ENCODE data around the gene PWWP2B.
A peak's percentile ranks its signal among the peaks of the same experiment; 100 is the strongest.

Gene PWWP2B

GRCh38 chr10:132414402-132415016 lies 17.5 kb downstream of the PWWP2B start:
- TF ChIP-seq PAX5 (IDR thresholded peaks at IDR 0.05; ENCODE audit: insufficient read depth, low read length, severe bottlenecking) (no peak), SPI1 (IDR thresholded peaks at IDR 0.05; ENCODE audit: low read depth, low read length) (no peak), POU2F2 (IDR thresholded peaks at IDR 0.05; ENCODE audit: low read depth, low read length) (no peak), POLR2AphosphoS5 (IDR thresholded peaks at IDR 0.05; ENCODE audit: low read depth, low read length) (no peak), TAF1 (IDR thresholded peaks at IDR 0.05; ENCODE audit: low read depth, low read length) (no peak), POLR2A (IDR thresholded peaks at IDR 0.05; ENCODE audit: low read depth, low read length) (no peak)
- DNase-seq (ENCODE audit: insufficient read length, low spot score), result no peak
- no peak for FAIRE-seq

- TF ChIP-seq POU2F2 (IDR thresholded peaks at IDR 0.05; ENCODE audit: low read depth, low read length), result 0 out of 2 replicates have a peak, but pooled peaks have one; percentile 37
- no peak for TF ChIP-seq POLR2AphosphoS5 (IDR thresholded peaks at IDR 0.05; ENCODE audit: low read depth, low read length)
- no peak for TF ChIP-seq POLR2A (IDR thresholded peaks at IDR 0.05; ENCODE audit: low read depth, low read length)
- no peak for TF ChIP-seq SPI1 (IDR thresholded peaks at IDR 0.05; ENCODE audit: low read depth, low read length)
- no peak for TF ChIP-seq PAX5 (IDR thresholded peaks at IDR 0.05; ENCODE audit: insufficient read depth, low read length, severe bottlenecking)
- no peak for TF ChIP-seq TAF1 (IDR thresholded peaks at IDR 0.05; ENCODE audit: low read depth, low read length)
- FAIRE-seq (peak; percentile 64), DNase-seq (ENCODE audit: insufficient read length, low spot score) (no peak)
Observed at GRCh38 chr10:132415255-132415654, 18.3 kb downstream of the PWWP2B start.

- DNase-seq (ENCODE audit: insufficient read length, low spot score) (no peak), FAIRE-seq (no peak)
- no peak for TF ChIP-seq POLR2A (IDR thresholded peaks at IDR 0.05; ENCODE audit: low read depth, low read length)
- TF ChIP-seq PAX5 (IDR thresholded peaks at IDR 0.05; ENCODE audit: insufficient read depth, low read length, severe bottlenecking), result no peak
- TF ChIP-seq POU2F2 (IDR thresholded peaks at IDR 0.05; ENCODE audit: low read depth, low read length), result no peak
- no peak for TF ChIP-seq SPI1 (IDR thresholded peaks at IDR 0.05; ENCODE audit: low read depth, low read length)
- no peak for TF ChIP-seq POLR2AphosphoS5 (IDR thresholded peaks at IDR 0.05; ENCODE audit: low read depth, low read length)
- no peak for TF ChIP-seq TAF1 (IDR thresholded peaks at IDR 0.05; ENCODE audit: low read depth, low read length)
Observed at GRCh38 chr10:132415956-132416355, 19.0 kb downstream of the PWWP2B start.

GRCh38 chr10:132416566-132417256 lies 19.7 kb downstream of the PWWP2B start:
- FAIRE-seq, result no peak
- DNase-seq (ENCODE audit: insufficient read length, low spot score), result no peak
- TF ChIP-seq PAX5 (IDR thresholded peaks at IDR 0.05; ENCODE audit: insufficient read depth, low read length, severe bottlenecking) (no peak), TAF1 (IDR thresholded peaks at IDR 0.05; ENCODE audit: low read depth, low read length) (no peak), POLR2A (IDR thresholded peaks at IDR 0.05; ENCODE audit: low read depth, low read length) (no peak), SPI1 (IDR thresholded peaks at IDR 0.05; ENCODE audit: low read depth, low read length) (no peak), POU2F2 (IDR thresholded peaks at IDR 0.05; ENCODE audit: low read depth, low read length) (no peak)

- TF ChIP-seq TAF1 (IDR thresholded peaks at IDR 0.05; ENCODE audit: low read depth, low read length) (no peak), POLR2A (IDR thresholded peaks at IDR 0.05; ENCODE audit: low read depth, low read length) (no peak), SPI1 (IDR thresholded peaks at IDR 0.05; ENCODE audit: low read depth, low read length) (no peak), PAX5 (IDR thresholded peaks at IDR 0.05; ENCODE audit: insufficient read depth, low read length, severe bottlenecking) (no peak), POLR2AphosphoS5 (IDR thresholded peaks at IDR 0.05; ENCODE audit: low read depth, low read length) (no peak), POU2F2 (IDR thresholded peaks at IDR 0.05; ENCODE audit: low read depth, low read length) (no peak)
- FAIRE-seq, result no peak
- DNase-seq (ENCODE audit: insufficient read length, low spot score), result no peak
Observed at GRCh38 chr10:132417257-132417910, 20.4 kb downstream of the PWWP2B start.

- DNase-seq (ENCODE audit: insufficient read length, low spot score) (no peak), FAIRE-seq (no peak)
- TF ChIP-seq TAF1 (IDR thresholded peaks at IDR 0.05; ENCODE audit: low read depth, low read length) (no peak), POU2F2 (IDR thresholded peaks at IDR 0.05; ENCODE audit: low read depth, low read length) (no peak), SPI1 (IDR thresholded peaks at IDR 0.05; ENCODE audit: low read depth, low read length) (no peak), POLR2AphosphoS5 (IDR thresholded peaks at IDR 0.05; ENCODE audit: low read depth, low read length) (no peak), PAX5 (IDR thresholded peaks at IDR 0.05; ENCODE audit: insufficient read depth, low read length, severe bottlenecking) (no peak), POLR2A (IDR thresholded peaks at IDR 0.05; ENCODE audit: low read depth, low read length) (no peak)
Observed at GRCh38 chr10:132417957-132418441, 21.0 kb downstream of the PWWP2B start.

GRCh38 chr10:132418527-132419416 lies 21.8 kb downstream of the PWWP2B start:
- DNase-seq (ENCODE audit: insufficient read length, low spot score) (no peak), FAIRE-seq (peak; percentile 58)
- TF ChIP-seq SPI1 (IDR thresholded peaks at IDR 0.05; ENCODE audit: low read depth, low read length) (peak; percentile 16; the same call in 1 of the 2 replicates), POU2F2 (IDR thresholded peaks at IDR 0.05; ENCODE audit: low read depth, low read length) (no peak)

- FAIRE-seq, result no peak
- DNase-seq (ENCODE audit: insufficient read length, low spot score), result no peak
- TF ChIP-seq PAX5 (IDR thresholded peaks at IDR 0.05; ENCODE audit: insufficient read depth, low read length, severe bottlenecking), result no peak
Observed at GRCh38 chr10:132419538-132420468, 22.8 kb downstream of the PWWP2B start.

Measured in GM12891 (cell line).